Endothelial cell of umbilical vein (primary cell): ENCODE measurements around the gene RXFP3.

ENCODE experiments used
- CTCF ChIP-seq, 2 donors: IDR thresholded peaks; 1 replicate in 1 of 2; 2 replicates in 1 of 2; pipeline ENCODE4 v1.5.1; 2011; ENCODE audit warnings: low read length in 2 of 2, mild to moderate bottlenecking in 2 of 2, moderate library complexity in 2 of 2, control low read depth in 1 of 2, inconsistent platforms in 1 of 2, low read depth in 1 of 2; ENCODE audit not compliant: insufficient read depth in 1 of 2; ENCODE audit errors: extremely low read depth in 1 of 2
- JUN ChIP-seq: IDR thresholded peaks from 2 replicates; pipeline ENCODE4 v1.6.1; 2011; ENCODE audit warnings: borderline replicate concordance, low read depth; ENCODE audit not compliant: insufficient read length, insufficient read depth
- POLR2A ChIP-seq: IDR thresholded peaks from 2 replicates; pipeline ENCODE4 v1.6.1; 2012; ENCODE audit warnings: low read depth, mild to moderate bottlenecking, control low read depth, low read length
- POLR2AphosphoS5 ChIP-seq: IDR thresholded peaks from 2 replicates; pipeline ENCODE4 v1.6.1; 2012; ENCODE audit warnings: low read depth, mild to moderate bottlenecking, control low read depth, low read length, moderate library complexity; ENCODE audit not compliant: insufficient read depth

DNA sequence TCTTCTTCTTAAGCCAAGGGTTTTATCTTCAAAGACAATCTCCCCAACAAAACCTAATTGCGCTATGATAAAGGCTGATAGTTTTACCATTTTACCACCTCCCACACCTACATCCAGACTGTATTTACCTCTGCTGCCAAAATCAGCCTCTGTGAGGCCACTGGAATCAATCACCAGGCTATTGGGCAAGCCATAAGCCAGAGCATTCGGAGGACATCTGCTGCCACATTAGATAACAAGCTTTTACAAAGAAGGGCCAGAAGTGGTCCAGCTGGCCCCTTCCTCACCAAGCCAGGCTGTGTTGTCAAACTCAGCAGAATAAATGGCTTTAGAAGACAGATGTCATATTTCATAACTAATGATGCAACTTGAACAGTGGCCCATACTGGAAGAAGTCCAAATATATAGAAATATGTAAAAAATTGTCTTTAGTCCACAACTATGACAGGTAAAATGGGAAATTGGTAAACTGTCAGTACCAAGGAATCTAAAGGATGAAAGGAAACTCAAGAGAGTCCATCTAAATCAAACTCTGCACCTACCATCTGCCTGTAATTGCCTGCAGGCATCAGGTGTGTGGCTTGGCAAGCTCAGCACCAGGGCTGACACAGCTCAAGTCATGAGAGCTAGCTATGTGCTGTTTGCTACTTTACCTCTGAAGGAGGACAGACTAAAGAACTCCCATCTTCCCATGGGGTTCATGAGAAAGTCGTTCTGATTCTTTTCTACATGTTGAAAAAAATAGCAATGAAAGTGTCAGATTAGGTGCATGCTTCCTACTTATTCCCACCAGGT, 32.2 kb downstream of the RXFP3 start:
- TF ChIP-seq CTCF (IDR thresholded peaks at IDR 0.05; ENCODE audit: extremely low read depth in 1 of 2, insufficient read depth in 1 of 2, low read depth in 1 of 2, low read length in 2 of 2) (no peak), JUN (no peak), POLR2A (no peak), POLR2AphosphoS5 (no peak)
